NCI-H345 (cell line): ENCODE data around the gene NKIRAS1.

ENCODE experiments used
- DNase-seq: peaks from one replicate; lab custom pipeline; 2025; lab: John Stamatoyannopoulos, UW

The NKIRAS1 gene

DNA sequence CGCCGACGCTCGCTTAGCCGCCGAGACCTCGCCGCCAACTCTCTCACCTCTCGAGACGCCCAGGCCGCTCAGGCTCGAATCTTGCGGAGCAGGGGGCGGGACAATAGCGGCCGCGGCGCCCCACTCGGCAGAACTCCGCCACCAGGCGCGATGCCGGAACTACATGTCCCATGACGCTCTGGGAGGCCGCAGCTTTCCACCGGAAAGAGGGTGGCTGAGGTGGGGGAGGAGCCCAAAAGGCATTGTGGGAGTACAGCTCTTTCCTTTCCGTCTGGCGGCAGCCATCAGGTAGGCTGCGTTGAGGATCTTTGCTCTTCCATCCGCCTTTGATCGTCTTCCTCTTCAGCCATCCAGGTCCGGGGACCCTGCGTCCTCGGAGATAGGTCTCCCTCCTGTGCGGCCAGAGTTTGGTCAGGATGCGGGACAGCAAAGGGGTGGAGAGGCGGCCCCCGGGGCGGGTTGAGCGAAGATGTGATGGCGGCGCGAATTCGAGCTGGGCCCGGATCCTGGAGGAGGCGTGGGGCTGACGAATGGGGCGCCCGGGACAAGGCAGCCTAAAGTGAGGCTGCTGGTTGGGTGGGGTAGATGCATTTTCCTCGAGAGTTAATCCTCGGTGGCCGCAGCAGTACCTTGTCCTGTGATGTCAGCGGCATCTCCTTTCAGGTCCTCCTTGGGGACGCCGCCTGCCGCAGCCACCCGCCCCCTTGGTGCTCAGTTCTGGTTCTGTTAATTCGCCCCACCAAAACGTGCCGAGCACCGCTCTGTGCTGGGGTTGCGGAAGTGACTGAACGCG lies at the start of gene NKIRAS1, which contains the start of gene RPL15:
TSS of gene NKIRAS1 (minus strand) at position 105 of the 793 bp plus-strand sequence. CDS start 6,086 bp downstream, outside the sequence.
TSS of gene RPL15 (plus strand) at position 247 of the 793 bp plus-strand sequence. CDS start 728 bp downstream, outside the sequence.
- peak; percentile 93 for DNase-seq

DNA sequence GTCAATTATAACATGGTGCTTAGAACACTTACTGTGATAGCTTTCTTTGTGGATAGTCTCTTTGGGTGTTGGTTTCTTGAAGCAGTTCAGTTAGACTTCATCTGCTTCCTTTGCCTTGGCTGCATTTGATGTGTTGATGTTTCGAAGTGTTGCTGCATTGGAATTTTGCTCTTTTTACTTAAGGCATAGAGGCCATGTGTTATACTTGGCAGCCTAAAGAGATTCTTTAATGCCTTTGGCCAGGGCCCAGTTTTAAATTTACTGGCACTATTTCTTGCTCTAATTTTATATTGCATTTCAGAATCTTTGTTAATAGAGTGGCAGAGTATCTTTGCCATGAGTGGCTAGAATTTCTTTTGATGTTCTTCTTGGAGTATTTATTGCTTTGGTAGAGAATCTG lies 49.5 kb upstream of the NKIRAS1 start:
- DNase-seq = no peak

DNA sequence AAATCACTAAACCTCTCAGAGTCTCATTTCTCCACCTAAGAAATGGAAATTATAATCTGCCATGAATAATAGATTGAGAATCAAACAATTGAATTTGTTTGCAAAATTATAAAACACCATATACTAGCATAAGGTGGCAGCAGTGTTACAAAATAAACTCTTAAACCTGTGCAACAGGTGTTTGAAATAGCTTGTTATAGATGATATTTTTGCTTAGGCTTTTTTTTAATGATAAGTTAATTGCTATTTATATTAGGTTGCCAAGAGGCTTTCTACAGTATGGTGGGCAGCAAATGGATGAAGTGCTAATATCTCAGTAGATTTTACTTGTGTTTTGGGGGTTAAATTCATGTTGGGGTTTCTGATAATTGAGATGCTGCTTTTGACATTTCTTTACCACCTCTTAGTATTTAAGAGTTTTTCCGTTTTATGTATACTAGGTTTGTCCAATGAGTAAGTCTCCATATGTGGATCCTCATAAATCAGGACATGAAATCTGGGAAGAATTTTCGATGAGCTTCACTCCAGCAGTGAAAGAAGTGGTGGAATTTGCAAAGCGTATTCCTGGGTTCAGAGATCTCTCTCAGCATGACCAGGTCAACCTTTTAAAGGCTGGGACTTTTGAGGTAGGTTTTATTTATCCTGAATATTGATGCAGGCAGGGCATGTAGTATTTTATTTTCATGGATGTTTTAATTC lies 47.9 kb upstream of the NKIRAS1 start:
- no peak for DNase-seq

DNA sequence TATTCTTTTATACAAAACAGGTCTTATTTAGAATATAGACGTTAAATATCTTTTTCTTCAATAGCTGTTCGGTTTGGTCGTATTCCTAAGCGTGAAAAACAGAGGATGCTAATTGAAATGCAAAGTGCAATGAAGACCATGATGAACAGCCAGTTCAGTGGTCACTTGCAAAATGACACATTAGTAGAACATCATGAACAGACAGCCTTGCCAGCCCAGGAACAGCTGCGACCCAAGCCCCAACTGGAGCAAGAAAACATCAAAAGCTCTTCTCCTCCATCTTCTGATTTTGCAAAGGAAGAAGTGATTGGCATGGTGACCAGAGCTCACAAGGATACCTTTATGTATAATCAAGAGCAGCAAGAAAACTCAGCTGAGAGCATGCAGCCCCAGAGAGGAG lies 45.1 kb upstream of the NKIRAS1 start:
- DNase-seq = no peak

DNA sequence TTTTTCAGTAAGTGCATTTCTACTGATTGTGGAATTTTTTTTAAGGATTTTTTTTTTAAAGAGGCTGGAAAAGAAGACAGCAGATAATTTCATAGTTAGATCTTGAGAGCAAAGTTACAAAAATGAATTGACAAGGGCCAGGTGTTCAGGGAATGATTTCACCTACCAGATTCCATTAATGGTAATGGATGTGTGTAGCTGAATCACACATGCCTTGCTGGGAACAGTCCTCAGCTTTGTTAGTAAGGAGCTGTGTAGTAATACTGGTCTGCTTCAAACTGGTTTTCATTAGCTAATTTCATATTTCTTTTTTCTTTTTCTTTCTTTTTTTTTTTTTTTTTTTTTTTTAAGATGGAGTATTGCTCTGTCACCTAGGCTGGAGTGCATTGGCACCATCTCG lies 44.3 kb upstream of the NKIRAS1 start:
- DNase-seq = no peak

DNA sequence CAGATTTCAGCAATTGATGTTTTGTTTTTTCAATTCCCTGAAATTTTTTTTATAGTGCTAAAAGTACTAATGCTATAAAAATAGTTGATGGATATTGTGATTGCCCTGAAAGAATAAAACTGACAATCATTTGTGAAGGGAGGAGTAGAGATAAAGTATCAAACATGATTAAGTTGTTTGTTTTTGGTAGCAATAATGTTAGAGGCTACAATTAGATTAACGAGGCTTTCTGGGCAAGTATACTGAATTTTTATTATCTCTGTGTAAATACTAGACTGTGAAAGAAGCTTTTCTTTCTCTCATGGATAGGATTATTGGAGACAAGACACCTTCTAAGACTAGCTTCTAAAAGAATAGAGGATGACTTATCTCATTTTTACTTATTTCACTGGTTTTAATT lies 43.9 kb upstream of the NKIRAS1 start:
- no peak for DNase-seq

DNA sequence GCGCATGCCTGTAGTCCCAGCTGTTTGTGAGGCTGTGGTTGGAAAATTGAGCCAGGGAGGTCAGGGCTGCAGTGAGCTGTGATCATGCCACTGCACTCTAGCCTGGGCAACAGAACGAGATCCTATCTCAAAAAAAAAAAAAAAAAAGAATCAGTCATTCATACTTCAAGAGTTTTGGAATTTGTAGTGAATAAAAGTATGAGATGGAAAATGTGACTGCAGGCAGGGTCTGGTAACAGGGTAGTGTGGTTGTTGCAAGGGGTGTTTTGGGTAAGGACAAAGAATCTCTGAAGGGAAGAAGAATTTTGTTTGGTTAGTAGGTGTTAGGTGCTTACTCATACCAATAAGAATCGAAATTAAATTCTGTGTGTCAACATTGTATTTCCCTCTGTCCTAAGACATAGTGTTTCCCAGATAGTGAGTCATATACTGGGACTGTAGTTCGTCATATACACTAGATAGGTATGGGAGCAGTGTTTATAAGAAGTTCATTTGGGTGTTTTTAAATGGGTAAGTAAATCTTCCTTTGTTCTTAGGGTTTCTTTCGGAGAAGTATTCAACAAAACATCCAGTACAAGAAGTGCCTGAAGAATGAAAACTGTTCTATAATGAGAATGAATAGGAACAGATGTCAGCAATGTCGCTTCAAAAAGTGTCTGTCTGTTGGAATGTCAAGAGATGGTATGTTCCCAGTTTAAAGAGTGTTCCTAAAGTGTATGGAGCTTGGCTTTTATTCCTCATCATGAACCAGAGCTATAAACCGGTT lies 42.5 kb upstream of the NKIRAS1 start:
- DNase-seq = no peak

DNA sequence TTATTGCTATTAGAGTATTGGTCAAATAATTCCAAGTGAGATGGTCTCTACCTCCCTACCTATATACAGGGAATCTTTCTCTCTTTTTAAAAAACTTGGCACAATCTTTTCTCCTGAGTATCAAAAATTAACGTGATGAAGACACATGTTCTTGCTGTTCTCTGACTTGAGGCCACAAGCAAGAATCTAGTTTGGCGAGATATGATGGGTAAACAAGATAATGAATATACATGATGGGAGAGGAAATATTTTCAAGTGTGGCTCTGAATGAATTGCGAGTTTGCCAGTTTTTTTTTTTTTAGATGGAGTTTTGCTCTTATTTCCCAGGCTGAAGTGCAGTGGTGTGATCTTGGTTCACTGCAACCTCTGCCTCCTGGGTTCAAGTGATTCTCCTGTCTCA lies 39.9 kb upstream of the NKIRAS1 start:
- DNase-seq = no peak

DNA sequence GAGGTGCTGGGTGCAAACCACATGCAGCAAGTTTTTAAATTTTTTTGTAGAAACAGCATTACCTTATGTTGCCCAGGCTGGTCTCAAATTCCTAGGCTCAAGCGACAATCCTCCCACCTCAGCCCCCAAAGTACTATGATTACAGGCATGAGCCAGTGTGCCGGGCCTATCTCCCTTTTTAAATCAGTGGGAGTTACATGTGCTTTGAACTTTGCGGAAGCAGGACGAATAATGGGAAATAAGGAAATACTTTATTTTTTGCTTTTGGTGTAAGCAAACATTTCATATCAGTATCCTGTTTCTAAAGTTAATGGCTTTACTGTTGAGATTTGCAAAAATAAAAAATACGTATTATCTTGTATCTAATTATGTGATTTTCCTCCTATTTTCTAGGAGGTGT lies 37.4 kb upstream of the NKIRAS1 start:
- DNase-seq = no peak

DNA sequence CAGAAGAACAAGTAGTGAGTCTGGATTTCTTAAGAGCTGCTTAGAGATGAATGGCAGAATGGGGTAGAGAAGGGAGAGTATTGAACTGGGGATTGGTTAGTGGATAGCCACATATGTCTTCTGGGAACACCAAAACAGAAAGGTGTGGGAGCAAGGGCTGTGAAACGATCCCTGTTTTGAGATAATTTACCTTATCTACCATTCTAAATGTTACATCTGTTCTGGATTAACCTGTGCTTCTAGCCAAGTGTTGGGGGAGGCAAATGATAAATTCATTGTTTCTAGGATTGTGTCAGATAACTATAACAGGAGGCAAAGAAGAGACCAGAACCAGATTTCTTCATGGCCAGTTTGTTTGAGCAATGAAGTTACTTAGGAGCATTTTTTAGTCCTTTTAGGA lies 36.7 kb upstream of the NKIRAS1 start:
- no peak for DNase-seq

DNA sequence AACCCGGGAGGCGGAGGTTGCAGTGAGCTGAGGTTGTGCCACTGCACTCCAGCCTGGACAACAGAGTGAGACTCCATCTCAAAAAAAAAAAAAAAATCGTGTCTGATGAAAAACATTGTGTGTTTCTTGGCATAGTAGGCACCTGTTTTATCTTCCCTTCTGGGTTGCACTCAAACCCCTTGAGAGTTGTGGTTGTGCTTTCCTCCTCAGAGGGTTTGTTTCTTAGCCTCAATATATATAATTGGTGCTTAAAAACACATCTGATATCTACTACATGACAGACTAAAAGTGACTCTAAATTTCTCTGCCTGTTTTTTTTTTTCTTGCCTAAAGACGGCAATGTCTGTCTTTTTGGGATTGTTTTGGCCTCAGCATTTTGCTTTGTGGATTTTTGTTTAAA lies 35.9 kb upstream of the NKIRAS1 start:
- DNase-seq = no peak

DNA sequence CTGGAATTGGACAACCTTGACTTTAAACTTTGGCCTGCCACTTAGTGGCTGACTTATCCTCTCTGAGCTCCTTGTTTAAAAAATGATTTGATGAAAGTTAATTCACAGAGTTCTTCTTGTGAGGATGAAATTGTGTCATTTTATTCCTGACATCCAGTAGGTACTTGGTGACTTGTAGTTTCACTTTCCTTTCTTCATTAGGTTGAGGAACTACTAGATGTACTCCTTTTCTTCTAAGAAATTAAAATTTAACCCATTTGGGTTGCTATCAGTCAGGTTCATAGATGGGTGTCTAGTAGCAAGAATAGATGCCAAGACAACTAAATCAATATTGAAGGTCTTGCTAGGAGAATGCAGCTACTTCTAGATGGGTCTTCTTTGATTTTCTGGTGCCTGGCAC lies 33.5 kb upstream of the NKIRAS1 start:
- DNase-seq = no peak

DNA sequence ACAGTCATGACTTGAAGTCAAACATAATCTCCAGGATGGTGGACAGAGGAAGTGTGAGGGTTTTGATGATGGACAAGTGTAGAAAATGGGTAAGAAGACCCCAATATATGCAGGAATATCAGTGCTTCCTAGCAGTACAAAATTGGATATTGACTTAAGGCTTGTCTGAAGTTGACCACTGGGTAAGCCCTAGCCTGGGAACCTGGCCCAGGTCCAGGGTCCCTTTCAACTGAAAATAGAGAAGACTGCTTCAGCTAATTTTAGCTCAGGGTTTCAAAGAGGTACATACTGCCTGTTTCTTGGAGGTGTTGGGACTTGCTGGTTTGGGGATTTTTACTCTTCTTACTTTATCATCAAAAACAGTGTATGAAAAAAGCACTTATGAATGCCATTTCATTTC lies 33.0 kb upstream of the NKIRAS1 start:
- no peak for DNase-seq

DNA sequence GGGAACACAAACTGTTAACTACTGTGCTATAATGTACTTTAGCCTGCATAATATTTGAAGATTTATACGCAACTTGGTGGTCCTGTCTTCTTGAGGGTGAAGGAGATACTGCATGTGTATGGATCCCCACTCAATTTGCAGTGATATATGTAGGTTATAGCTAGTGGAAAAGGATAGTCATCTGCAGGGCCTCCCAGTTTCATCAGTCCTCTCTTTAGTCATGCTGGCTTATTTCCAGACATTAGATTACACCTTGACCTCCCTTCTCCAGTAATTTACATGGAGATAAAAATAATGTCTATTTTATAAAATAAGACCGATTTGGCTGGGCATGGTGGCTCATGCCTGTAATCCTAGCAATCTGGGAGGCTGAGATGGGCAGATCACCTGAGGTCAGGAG lies 32.0 kb upstream of the NKIRAS1 start:
- DNase-seq = no peak

DNA sequence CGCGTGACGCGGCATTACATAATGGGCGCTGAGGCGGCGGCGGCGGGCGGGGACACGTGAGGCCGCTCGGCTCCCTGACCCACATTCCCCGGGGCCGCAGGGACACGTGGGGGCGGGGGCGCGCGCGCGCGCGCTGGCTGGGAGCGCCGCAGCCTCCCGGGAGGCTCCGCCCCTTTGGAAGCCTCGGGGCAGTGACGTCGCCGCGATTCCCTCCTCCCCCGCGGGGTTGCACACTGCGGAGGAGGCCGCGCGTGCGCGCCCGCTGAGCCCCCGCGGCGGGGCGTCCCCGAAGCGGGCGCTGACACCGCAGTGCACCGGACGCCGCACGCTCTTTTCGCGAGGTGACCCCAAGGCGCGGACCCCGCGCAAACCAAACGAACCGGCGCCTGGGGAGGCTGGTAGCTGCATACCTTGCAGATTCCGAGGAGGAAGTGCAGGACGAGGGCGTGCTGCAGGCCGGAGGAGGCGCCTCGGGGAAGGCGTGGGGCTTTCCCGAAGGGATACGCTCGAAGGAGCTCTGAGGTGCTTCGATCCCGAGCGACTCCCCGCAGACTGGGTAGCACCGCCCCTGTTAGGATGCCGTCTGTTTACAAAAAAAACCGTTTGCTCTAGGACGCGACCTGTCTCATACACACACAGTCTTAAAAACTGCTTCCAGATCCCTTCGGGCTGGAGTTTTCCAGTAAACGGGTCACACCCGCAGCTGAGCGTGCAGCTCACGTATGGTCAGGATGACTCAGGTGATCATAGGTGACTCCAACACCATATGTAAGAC lies 29.3 kb upstream of the NKIRAS1 start:
- peak; percentile 93 for DNase-seq

DNA sequence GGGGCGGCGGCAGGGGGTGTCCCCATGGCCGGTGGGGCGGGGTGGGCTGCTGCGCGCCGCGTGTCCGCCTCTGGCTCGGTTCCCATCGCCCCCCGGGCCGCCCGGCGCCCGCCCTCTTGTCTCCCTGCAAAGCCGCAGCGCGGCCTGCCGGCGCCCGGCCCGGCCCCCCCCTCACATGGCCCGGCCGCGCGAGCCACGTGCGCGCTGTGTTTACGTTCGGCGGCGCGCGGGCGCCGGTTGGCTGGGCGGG lies 28.8 kb upstream of the NKIRAS1 start:
- no peak for DNase-seq

DNA sequence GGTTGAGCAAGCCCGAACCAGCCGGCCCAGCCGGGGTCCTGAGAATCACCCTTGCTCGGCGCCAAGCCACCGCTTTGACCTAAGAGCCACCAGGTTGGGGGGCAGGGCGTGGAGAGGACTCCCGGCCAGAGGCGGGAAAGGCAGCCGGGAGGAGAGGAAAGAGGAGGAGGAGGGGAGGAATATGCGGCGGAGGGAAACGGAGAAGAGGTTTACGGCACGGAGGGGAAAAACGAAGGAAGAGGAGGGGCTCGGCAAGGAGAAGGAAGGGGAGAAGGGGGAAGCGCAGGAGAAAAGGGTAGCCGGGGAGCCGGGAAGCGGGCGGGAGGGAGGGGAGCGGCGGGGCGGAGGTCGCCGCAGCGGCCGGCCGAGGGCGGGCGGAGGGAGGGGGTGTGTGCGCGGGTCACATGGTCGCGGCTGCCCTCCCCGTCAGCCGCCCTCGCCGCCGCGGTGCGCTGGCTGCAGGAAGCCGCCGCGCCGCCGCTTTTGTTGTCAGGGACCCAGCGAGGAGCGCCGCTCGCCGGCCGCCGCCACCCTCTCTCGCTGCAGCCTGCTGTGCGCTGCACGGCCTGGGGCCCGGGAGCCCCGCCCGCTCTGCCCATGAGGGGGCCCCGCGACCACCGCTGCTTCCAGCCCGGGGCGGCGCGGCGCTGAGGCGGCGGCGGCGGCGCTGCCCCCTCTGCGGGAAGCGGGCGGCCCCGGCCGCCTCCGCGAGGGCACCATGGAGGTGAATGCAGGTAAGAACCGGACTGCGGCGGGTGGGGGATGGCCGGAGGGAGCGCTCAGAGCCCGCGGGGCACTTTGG lies 28.3 kb upstream of the NKIRAS1 start, which contains the start of gene NR1D2:
TSS of gene NR1D2 (plus strand) at position 426 of the 802 bp plus-strand sequence. CDS start at position 719, 293 bp downstream.
- DNase-seq = peak; percentile 72

DNA sequence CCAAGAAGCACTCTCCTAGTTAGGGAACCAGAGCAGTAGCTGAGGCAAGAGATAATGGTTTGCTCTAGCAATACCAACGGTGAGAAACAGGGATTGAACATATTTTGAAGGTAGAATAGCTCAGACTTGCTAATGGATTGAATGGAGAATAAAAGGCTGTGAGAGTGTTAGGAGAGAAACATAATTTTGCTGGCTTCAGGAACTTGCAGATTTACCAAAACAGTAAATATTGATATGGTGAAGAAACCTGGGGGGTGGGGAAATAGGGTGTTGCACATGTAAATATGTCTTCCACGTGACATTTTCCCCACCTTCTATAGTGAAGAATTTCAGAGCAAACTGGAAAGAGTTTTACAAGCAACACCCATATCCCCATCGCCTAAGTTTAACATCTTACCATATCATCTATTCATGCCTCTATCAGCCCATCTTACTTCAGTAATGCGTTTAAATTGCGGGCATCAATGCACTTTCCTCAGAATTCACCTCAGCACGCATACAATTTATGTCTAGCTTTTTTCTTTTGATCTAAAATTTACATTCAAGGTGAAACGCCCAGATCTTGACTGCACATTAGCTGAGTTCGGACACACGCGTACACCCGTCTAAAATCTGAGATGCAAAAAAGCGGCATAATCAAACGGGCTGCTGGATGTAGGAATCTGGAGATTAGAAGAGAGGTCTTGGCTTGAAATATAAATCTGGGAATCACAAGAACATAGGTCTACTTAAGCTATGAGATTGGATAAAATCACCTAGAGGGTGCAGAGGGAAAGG lies 27.4 kb upstream of the NKIRAS1 start:
- DNase-seq = no peak

DNA sequence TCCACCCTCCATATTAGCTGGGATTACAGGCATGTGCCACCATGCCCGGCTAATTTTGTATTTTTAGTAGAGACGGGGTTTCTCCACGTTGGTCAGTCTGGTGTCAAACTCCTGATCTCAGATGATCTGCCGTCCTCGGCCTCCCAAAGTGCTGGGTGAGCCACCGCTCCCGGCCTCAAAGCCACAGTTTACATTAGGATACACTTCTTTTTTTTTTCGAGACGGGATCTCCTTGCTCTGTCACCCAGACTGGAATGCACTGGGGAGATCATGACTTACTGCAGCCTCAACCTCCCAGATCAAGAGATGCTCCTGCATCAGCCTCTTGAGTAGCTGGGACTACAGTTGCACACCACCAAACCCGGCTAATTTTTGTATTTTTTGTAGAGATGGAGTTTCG lies 25.8 kb upstream of the NKIRAS1 start:
- no peak for DNase-seq

DNA sequence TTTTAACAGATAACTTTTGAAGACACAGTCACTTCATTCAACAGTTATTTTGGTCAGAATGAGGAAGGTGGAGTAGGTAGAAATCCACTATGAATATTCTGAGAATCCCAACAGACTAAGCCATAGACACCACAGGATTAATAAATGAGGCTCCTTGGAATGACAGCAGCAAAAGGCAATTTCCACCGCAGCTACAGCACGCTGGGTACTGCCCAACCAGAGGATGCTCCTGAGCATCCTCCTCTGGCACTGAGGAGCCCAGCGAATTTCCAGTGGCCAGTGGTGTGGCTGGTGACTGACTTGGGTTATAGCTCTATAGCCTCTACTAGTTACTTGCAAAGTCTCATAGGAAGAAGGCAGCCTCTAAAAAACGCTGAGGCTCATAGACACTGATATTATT lies 24.6 kb upstream of the NKIRAS1 start:
- no peak for DNase-seq
